ENCODE measurements around the gene CYP2E1. TPM values are rescaled to one million over a fixed set of nuclear protein-coding genes. Genes with fewer than 3 reads are reported as not detected.

Gene CYP2E1
- total and polyA plus RNA-seq, 2 experiments from 2014 or later = 1.1 to 4.1 TPM

DNA sequence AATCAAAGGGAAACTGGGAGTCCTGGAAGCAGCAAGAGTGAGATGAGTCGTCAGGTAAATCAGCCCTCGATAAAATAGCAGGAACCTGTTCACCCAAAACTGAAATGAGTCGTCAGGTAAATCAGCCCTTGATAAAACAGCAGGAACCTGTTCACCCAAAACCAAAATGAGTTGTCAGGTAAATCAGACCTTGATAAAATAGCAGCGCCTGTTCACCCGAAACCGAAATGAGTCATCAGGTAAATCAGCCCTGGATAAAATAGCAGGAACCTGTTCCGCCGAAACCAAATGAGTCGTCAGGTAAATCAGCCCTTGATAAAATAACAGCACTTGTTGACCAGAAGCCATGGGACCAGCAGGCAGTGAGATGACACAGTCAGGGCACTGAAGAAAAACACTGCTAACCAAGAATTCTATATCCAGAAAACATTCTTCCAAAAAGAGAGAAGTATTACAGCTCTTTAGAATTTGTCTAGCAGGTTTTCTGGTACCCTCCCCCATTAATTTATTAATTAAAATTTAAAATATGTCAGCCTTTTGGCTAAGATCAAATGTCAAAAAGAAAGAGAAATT is 3.4 kb upstream of the CYP2E1 start:
- no peaks in the 10 kb centered on the region for H3K36me3 ChIP-seq
- no peaks in the 10 kb centered on the region for H3K27me3 ChIP-seq
- no peak for DNase-seq (ENCODE audit: low read depth in 1 of 2, low spot score in 1 of 2)
- no peak overlapping the region for H3K4me3 ChIP-seq
- no peaks in the 10 kb centered on the region for H3K9me3 ChIP-seq (ENCODE audit: low read depth)
- TF ChIP-seq, protein P1, sequence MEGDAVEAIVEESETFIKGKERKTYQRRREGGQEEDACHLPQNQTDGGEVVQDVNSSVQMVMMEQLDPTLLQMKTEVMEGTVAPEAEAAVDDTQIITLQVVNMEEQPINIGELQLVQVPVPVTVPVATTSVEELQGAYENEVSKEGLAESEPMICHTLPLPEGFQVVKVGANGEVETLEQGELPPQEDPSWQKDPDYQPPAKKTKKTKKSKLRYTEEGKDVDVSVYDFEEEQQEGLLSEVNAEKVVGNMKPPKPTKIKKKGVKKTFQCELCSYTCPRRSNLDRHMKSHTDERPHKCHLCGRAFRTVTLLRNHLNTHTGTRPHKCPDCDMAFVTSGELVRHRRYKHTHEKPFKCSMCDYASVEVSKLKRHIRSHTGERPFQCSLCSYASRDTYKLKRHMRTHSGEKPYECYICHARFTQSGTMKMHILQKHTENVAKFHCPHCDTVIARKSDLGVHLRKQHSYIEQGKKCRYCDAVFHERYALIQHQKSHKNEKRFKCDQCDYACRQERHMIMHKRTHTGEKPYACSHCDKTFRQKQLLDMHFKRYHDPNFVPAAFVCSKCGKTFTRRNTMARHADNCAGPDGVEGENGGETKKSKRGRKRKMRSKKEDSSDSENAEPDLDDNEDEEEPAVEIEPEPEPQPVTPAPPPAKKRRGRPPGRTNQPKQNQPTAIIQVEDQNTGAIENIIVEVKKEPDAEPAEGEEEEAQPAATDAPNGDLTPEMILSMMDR (IDR thresholded peaks at IDR 0.05; ENCODE audit: low read depth, low read length) = no peak
- no peaks in the 10 kb centered on the region for H3K4me1 ChIP-seq (ENCODE audit: low read depth)
- H3K27ac ChIP-seq = no peak overlapping the region

DNA sequence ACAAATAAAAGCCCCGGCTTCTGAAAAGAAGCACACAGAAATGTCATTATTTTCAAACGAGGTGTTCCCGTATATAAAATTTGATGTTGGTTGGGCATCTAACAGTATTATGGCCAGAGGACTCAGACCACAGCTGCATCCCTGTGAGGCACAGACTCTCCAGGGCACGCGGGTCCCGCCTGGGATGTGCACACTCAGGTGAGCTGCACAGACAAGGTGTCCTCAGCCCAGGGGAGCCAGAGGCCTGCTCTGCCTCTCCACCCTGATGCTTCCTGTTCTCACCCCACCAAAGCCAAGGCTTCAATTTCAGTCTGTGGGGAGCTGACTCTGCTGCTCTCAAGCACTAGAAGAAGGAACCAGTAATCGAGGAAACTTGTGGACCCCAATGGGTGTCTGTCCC is 1.7 kb upstream of the CYP2E1 start:
- H3K9me3 ChIP-seq (ENCODE audit: low read depth) = no peaks in the 10 kb centered on the region
- TF ChIP-seq, protein P1 (IDR thresholded peaks at IDR 0.05; ENCODE audit: low read depth, low read length) = no peak
- DNase-seq (ENCODE audit: low read depth in 1 of 2, low spot score in 1 of 2) = no peak
- no peaks in the 10 kb centered on the region for H3K4me1 ChIP-seq (ENCODE audit: low read depth)
- no peaks in the 10 kb centered on the region for H3K27me3 ChIP-seq
- no peak overlapping the region for H3K27ac ChIP-seq
- no peaks in the 10 kb centered on the region for H3K36me3 ChIP-seq
- no peak overlapping the region for H3K4me3 ChIP-seq

DNA sequence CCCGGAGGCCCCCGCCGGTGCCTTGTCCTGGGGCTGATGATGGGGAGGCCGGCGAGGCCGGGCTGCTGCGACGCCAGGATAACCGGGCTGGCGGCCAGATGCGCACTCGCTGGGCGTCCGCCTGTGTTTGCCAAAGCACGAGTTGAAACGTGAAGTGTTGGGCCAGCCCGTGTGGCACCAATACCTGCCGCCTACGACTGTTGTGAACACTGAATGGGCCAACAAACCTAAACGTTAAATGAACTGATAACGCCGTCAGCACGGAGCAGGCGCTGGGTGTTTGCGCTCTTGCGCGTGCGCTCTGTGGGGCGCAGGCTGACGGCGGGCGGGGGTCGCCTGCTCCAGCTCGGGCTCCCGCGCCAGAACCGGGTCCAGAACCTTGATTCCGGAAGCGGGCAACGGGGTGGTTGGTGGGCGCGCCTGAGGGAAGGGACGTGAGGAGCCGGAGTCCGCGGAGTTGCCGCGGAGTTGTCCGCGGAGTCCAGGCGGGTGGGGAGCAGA is 658 bp downstream of the CYP2E1 start:
- TF ChIP-seq, protein P1 (IDR thresholded peaks at IDR 0.05; ENCODE audit: low read depth, low read length) = no peak
- H3K27me3 ChIP-seq = no peaks in the 10 kb centered on the region

DNA sequence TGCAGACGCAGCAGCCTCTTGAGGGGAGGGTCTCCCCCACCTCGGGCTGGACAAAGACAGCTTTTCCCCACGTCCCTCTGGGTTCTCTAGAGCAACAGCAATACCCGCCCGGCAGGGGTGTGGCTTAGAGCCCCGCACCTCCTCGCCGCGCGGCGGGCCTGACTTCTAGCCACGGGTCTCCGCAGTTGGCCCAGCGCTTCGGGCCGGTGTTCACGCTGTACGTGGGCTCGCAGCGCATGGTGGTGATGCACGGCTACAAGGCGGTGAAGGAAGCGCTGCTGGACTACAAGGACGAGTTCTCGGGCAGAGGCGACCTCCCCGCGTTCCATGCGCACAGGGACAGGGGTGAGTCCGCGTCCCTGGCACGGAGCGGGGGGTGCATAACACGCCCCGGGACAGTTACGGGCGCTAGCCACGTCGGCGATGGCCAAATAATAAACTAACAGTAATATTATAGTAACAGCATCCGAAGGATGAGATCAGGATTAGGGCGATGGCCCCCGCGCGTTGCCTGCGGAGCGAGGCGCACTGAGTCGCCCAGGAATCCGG is 1.2 kb downstream of the CYP2E1 start:
- Histone ChIP-seq H3K4me3 (no peak overlapping the region), H3K27me3 (no peaks in the 10 kb centered on the region), H3K9me3 (ENCODE audit: low read depth) (no peaks in the 10 kb centered on the region), H3K27ac (no peak overlapping the region), H3K4me1 (ENCODE audit: low read depth) (no peaks in the 10 kb centered on the region), H3K36me3 (no peaks in the 10 kb centered on the region)
- peak in 1 of 2 donors; percentile 11 for DNase-seq (ENCODE audit: low read depth in 1 of 2, low spot score in 1 of 2)
- TF ChIP-seq, protein P1 (IDR thresholded peaks at IDR 0.05; ENCODE audit: low read depth, low read length) = no peak

More for the DNA sequence above, 658 bp downstream of the CYP2E1 start:
- H3K4me3 ChIP-seq = no peak overlapping the region
- no peak for DNase-seq (ENCODE audit: low read depth in 1 of 2, low spot score in 1 of 2)
- no peak overlapping the region for H3K27ac ChIP-seq
- no peaks in the 10 kb centered on the region for H3K4me1 ChIP-seq (ENCODE audit: low read depth)
- H3K36me3 ChIP-seq = no peaks in the 10 kb centered on the region
- no peaks in the 10 kb centered on the region for H3K9me3 ChIP-seq (ENCODE audit: low read depth)

DNA sequence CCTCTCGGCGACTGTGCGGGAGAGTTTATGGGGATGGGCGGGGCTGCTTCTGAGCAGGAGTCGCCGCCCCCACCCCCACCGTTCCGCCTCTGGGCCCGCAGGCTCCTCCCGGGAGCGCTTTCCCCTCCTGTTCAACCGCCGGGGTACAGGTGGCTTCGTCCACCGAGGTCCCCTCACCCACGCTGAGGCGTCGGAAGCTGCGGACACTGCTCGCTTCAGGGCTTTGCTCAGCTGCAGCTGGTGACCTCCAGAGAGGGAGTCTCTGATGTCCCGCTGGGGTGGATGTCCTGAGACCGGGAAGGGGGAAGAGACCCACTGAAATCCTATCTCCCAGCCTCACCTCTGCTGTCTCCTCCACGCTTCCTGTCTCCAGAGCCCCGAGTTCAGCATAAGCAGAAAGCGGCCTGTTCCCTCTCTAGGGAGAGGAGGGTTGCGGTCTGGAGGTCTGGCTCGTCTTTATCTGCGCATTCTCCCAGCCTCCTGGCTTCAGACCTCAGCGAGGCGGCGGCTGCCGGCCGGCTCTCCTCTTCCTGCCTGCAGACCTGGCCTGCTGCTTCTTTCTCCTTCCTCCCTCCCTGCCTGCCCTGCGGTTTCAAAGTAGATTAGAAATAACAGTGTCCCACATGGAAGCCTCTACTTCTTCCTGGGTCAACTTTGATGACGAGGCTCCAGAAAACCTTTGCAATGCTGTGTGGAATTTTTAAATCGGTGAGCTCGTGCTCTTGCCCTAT is 1.8 kb downstream of the CYP2E1 start:
- Histone ChIP-seq H3K27ac (no peak overlapping the region), H3K9me3 (ENCODE audit: low read depth) (no peaks in the 10 kb centered on the region), H3K4me3 (no peak overlapping the region), H3K4me1 (ENCODE audit: low read depth) (no peaks in the 10 kb centered on the region), H3K27me3 (no peaks in the 10 kb centered on the region), H3K36me3 (no peaks in the 10 kb centered on the region)
- TF ChIP-seq, protein P1 (IDR thresholded peaks at IDR 0.05; ENCODE audit: low read depth, low read length) = no peak
- DNase-seq (ENCODE audit: low read depth in 1 of 2, low spot score in 1 of 2) = peak in 1 of 2 donors; percentile 79

All from cardiac muscle cell (in vitro differentiated cells and primary cell).